ENCODE measurements around the gene AOPEP.

DNA sequence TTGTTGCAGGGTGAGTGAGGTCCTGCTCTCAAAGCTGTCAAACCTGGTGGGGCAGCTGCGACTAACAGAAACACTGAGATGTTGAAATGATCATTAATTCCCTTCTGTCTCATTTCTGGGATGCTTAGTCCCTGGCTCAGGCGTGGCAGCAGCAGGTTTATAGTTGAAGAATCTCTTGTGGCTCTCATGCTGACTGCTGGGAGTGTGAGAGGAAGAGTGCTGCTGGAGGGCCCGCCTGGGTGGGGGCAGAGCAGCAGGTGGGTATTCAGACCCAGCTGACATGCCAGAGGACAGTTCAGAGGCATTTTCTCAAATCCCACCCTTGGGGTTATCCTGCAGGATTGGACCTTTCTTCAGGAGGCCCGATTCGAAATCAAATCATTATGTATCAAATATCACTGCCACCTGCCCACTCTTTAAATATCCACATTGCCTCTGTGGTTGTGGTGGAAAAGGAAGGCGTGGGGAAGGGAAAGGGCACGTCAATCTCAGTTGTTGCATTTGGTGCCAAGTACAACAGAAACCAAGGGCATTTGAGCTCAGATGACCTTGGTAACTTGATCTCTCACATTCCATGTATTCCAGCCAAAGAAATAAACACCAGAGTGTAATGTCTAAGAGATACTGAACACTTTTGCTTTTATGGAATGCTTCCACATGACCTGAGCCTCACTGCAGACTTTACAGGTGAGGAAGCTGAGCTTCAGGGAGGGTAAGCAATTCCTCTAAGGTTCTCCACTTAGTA, 224.3 kb downstream of the AOPEP start:
- TF ChIP-seq, protein P1, sequence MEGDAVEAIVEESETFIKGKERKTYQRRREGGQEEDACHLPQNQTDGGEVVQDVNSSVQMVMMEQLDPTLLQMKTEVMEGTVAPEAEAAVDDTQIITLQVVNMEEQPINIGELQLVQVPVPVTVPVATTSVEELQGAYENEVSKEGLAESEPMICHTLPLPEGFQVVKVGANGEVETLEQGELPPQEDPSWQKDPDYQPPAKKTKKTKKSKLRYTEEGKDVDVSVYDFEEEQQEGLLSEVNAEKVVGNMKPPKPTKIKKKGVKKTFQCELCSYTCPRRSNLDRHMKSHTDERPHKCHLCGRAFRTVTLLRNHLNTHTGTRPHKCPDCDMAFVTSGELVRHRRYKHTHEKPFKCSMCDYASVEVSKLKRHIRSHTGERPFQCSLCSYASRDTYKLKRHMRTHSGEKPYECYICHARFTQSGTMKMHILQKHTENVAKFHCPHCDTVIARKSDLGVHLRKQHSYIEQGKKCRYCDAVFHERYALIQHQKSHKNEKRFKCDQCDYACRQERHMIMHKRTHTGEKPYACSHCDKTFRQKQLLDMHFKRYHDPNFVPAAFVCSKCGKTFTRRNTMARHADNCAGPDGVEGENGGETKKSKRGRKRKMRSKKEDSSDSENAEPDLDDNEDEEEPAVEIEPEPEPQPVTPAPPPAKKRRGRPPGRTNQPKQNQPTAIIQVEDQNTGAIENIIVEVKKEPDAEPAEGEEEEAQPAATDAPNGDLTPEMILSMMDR (IDR thresholded peaks at IDR 0.05): no peak
- TF ChIP-seq POLR2AphosphoS5 (IDR thresholded peaks at IDR 0.05) (no peak), POLR2A (IDR thresholded peaks at IDR 0.05) (no peak)

Measured in sigmoid colon (tissue), 4 donors.